ENCODE data around the gene LRPAP1. TPM values are rescaled to one million over a fixed set of nuclear protein-coding genes. Genes with fewer than 3 reads are reported as not detected.

The LRPAP1 gene
- total and polyA plus RNA-seq, 2 donors (not counting 3 experiments of a cell fraction or from before 2014, with no cell fraction given), result 90.1 to 170 TPM

- CTCF ChIA-PET, result interaction anchor here (1.3 kb wide), 1 partner anchor 14 kb away, joined by 3 read pairs; no protein-coding TSS in a partner anchor
- Histone ChIP-seq H3K4me1 (ENCODE audit: control insufficient read depth, extremely low read depth, insufficient read depth, low read length) (no peaks in the 10 kb centered on the region), H3K4me3 (replicated peaks in 1 of 3; ENCODE audit: insufficient read depth in 1 of 3, low read depth in 1 of 3, low read length in 3 of 3) (no peak overlapping the region), H3K79me2 (ENCODE audit: control insufficient read depth, insufficient read depth, low read length) (no peaks in the 10 kb centered on the region), H3K9me1 (replicated peaks; ENCODE audit: control insufficient read depth, extremely low read depth, insufficient read depth, low read length) (no peaks in the 10 kb centered on the region), H3K27ac (ENCODE audit: insufficient read depth, low read depth, low read length) (no peak overlapping the region), H3K36me3 (ENCODE audit: control insufficient read depth in 2 of 2, extremely low read depth in 1 of 2, insufficient read depth in 2 of 2, low read length in 2 of 2) (no peaks in the 10 kb centered on the region), H3K4me2 (ENCODE audit: insufficient read depth, low read length) (no peak overlapping the region), H3K9me3 (replicated peaks; ENCODE audit: control insufficient read depth, insufficient read depth, low read length) (no peaks in the 10 kb centered on the region), H4K20me1 (replicated peaks; ENCODE audit: control insufficient read depth, extremely low read depth, insufficient read depth, low read length) (no peaks in the 10 kb centered on the region), H3K27me3 (ENCODE audit: control insufficient read depth in 2 of 2, insufficient read depth in 2 of 2, low read length in 2 of 2) (peaks cover 7 to 9% of the 10 kb centered on the region in 2 experiments), H2AFZ (ENCODE audit: low read depth, low read length) (no peak overlapping the region), H3K9ac (replicated peaks; ENCODE audit: extremely low read depth, insufficient read depth, low read length) (no peak overlapping the region)
- POLR2A ChIA-PET, result no interaction called here
- TF ChIP-seq POLR2AphosphoS5 (IDR thresholded peaks at IDR 0.05; ENCODE audit: insufficient read depth, low read depth, low read length) (no peak), GATA2 (IDR thresholded peaks at IDR 0.05; ENCODE audit: insufficient read depth, insufficient read length, low read depth, low read length) (no peak), MYC (IDR thresholded peaks at IDR 0.05; ENCODE audit: low read depth, low read length) (no peak), JUN (IDR thresholded peaks at IDR 0.05; ENCODE audit: borderline replicate concordance, insufficient read depth, insufficient read length, low read depth) (no peak), CTCF (IDR thresholded peaks at IDR 0.05; ENCODE audit: extremely low read depth in 1 of 2, insufficient read depth in 1 of 2, low read depth in 1 of 2, low read length in 2 of 2) (no peak), FOS (IDR thresholded peaks at IDR 0.05; ENCODE audit: borderline replicate concordance, insufficient read depth, low read length) (no peak), POLR2A (IDR thresholded peaks at IDR 0.05; ENCODE audit: low read depth, low read length) (no peak), EZH2 (IDR thresholded peaks at IDR 0.05; ENCODE audit: borderline replicate concordance, low read depth, low read length, severe bottlenecking) (no peak), MAX (IDR thresholded peaks at IDR 0.05; ENCODE audit: insufficient read depth, insufficient read length) (no peak)
- BruUV-seq (replicated peaks), result no TSS peak
- no peak for DNase-seq (ENCODE audit: low read depth, low spot score)
- FAIRE-seq, result no peak
- intact Hi-C loops (cut with micrococcal nuclease) (no loop called here), dilution Hi-C loops (cut with MboI; ENCODE audit: extremely low pct_ligation_motif_present, low sequenced_read_pairs) (no loop called here)
Observed at GRCh38 chr4:3464349-3464905, 67.8 kb downstream of the LRPAP1 start.
